T-cell (primary cell): Measurements from ENCODE around the gene RAB1A. TPM values are rescaled to one million over a fixed set of nuclear protein-coding genes. Genes with fewer than 3 reads are reported as not detected.
A peak's percentile ranks its signal among the peaks of the same experiment; 100 is the strongest.

Experiments
- ATAC-seq, 4 experiments: fragments of 200-7000 bp in 3 of 4; fragments of 150-1000 bp in 1 of 4; cut with Tn5 transposase; replicated peaks in 1 of 4; 1 replicate in 3 of 4; 2 replicates in 1 of 4; pipeline ENCODE4 v1.10.0; 2021; ENCODE audit warnings: moderate library complexity in 3 of 4, mild to moderate bottlenecking in 2 of 4, moderate number of reproducible peaks in 1 of 4
- CTCF ChIA-PET, 2 donors: fragments of 300-600 bp; sonication (Branson Sonifier 250); formaldehyde crosslinking; loops; one replicate each; lab custom pipeline; 2022; ENCODE audit warnings: antibody characterized with exemption in 2 of 2; lab: Charles Lee
- POLR2A ChIA-PET, 2 donors: fragments of 300-600 bp; sonication (Branson Sonifier 250); formaldehyde crosslinking; loops; one replicate each; lab custom pipeline; 2022; ENCODE audit warnings: antibody characterized with exemption in 2 of 2; lab: Charles Lee
- DNase-seq, 35 experiments: peaks; one replicate each; pipeline versions ENCODE4 v3.0.0 to v3.0.0-alpha.2; 2013 to 2023
- H3K27ac ChIP-seq: one replicate; pipeline ENCODE4 v1.5.1; 2013; ENCODE audit warnings: low read length
- H3K27me3 ChIP-seq, 2 experiments: replicated peaks in 1 of 2; 1 replicate in 1 of 2; 2 replicates in 1 of 2; pipeline versions ENCODE4 v1.6.1 to v1.7.0; 2013; ENCODE audit warnings: low read length in 1 of 2, mixed read lengths in 1 of 2; ENCODE audit not compliant: control insufficient read depth in 2 of 2, insufficient read depth in 2 of 2; ENCODE audit errors: extremely low read depth in 1 of 2
- H3K36me3 ChIP-seq, 2 donors: 1 replicate in 1 of 2; 2 replicates in 1 of 2; pipeline versions ENCODE4 v1.6.1 to v1.7.0; 2013; ENCODE audit warnings: low read length in 1 of 2; ENCODE audit not compliant: control insufficient read depth in 2 of 2, insufficient read depth in 1 of 2; ENCODE audit errors: extremely low read depth in 1 of 2
- H3K4me1 ChIP-seq, 2 experiments: 1 replicate in 1 of 2; 2 replicates in 1 of 2; pipeline versions ENCODE4 v1.6.1 to v1.7.0; 2013; ENCODE audit warnings: low read length in 2 of 2, mixed read lengths in 1 of 2; ENCODE audit not compliant: insufficient read depth in 2 of 2, control insufficient read depth in 1 of 2; ENCODE audit errors: extremely low read depth in 1 of 2
- H3K4me3 ChIP-seq, 2 donors: 1 replicate in 1 of 2; 2 replicates in 1 of 2; pipeline versions ENCODE4 v1.5.1 to v1.7.0; 2013; ENCODE audit warnings: mild to moderate bottlenecking in 2 of 2, low read length in 1 of 2, moderate library complexity in 1 of 2; ENCODE audit not compliant: control insufficient read depth in 1 of 2; ENCODE audit errors: extremely low read depth in 1 of 2
- H3K9me3 ChIP-seq: 2 replicates; pipeline ENCODE4 v1.7.0; 2013
- H3K27ac Mint-ChIP-seq, 2 donors: one replicate each; pipeline ENCODE4 v1.8.0; 2020 to 2021; ENCODE audit warnings: mild to moderate bottlenecking in 2 of 2, mixed read lengths in 2 of 2
- H3K27me3 Mint-ChIP-seq, 2 donors: one replicate each; pipeline ENCODE4 v1.8.0; 2021 to 2022; ENCODE audit warnings: mixed read lengths in 2 of 2
- H3K36me3 Mint-ChIP-seq: one replicate; pipeline ENCODE4 v1.8.0; 2021; ENCODE audit warnings: mixed read lengths
- H3K4me1 Mint-ChIP-seq, 3 donors: one replicate each; pipeline ENCODE4 v1.8.0; 2020 to 2022; ENCODE audit warnings: mixed read lengths in 3 of 3, mild to moderate bottlenecking in 1 of 3
- H3K4me3 Mint-ChIP-seq, 3 donors: one replicate each; pipeline ENCODE4 v1.8.0; 2020 to 2022; ENCODE audit warnings: mild to moderate bottlenecking in 3 of 3, mixed read lengths in 3 of 3, moderate library complexity in 3 of 3
- H3K9me3 Mint-ChIP-seq, 3 donors: one replicate each; pipeline ENCODE4 v1.8.0; 2020 to 2022; ENCODE audit warnings: mixed read lengths in 3 of 3
- WGBS: methylation state at CpG from one replicate; pipeline ENCODE4 v1.1.5; 2013; ENCODE audit warnings: missing lambda C conversion rate; ENCODE audit not compliant: insufficient coverage; 5-methylcytosine and 5-hydroxymethylcytosine counted together
- total RNA-seq, 35 experiments: library from RNA in 6 of 35; stranded (reverse) in 6 of 35; fragments of 120-200 nt in 1 of 35; gene quantifications; one replicate each; pipeline versions ENCODE4 v1.2.1 to v1.2.4 and lab custom pipeline; 2013 to 2026

Gene RAB1A
- total RNA-seq, 5 donors from 2014 or later (not counting 1 experiment from before 2014, with no cell fraction given) = 39.1 to 54.3 (median 42.6) TPM

DNA sequence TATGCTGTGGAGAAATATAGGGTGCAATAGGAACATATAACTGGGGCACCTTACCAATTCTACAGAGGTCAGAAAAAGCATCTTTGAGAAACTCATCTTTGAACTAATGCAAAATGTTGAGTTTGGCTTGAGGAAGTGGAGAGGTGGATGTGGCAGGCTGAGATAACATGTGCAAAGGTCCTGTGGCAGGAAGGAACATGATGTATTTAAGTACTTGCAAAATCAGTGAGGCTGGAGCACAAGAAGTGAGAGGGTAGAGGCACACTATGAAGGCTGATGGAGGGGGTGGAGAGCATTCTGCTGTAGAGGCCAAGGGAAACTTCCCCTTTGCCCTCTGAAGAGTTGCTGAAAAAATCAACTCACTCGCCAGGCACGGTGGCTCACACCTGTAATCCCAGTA is 14.7 kb upstream of the RAB1A start:
- ChIA-PET POLR2A (interaction anchor here in 1 of 2 donors (1.2 kb wide), 1 partner anchor 15 kb away, joined by 9 read pairs; the partner anchor contains the start of gene RAB1A), CTCF (interaction anchor here in 1 of 2 donors (0.7 kb wide), 1 partner anchor 20 kb away, joined by 3 read pairs; no protein-coding TSS in a partner anchor)
- no peaks in the 10 kb centered on the region for H3K9me3 Mint-ChIP-seq
- no peak for ATAC-seq
- no CpG with 5 or more reads among the region's 2 CpGs for WGBS
- no peaks in the 10 kb centered on the region for H3K36me3 Mint-ChIP-seq
- Histone ChIP-seq H3K27me3 (peaks cover 0 to 7% of the 10 kb centered on the region in 2 experiments), H3K27ac (no peak overlapping the region), H3K36me3 (no peaks in the 10 kb centered on the region), H3K9me3 (no peaks in the 10 kb centered on the region), H3K4me3 (no peak overlapping the region), H3K4me1 (no peaks in the 10 kb centered on the region)
- no peaks in the 10 kb centered on the region for H3K4me1 Mint-ChIP-seq
- H3K27ac Mint-ChIP-seq = no peak overlapping the region
- no peak for DNase-seq
- H3K4me3 Mint-ChIP-seq = no peak overlapping the region
- peaks cover 0 to 8% of the 10 kb centered on the region in 2 donors for H3K27me3 Mint-ChIP-seq

DNA sequence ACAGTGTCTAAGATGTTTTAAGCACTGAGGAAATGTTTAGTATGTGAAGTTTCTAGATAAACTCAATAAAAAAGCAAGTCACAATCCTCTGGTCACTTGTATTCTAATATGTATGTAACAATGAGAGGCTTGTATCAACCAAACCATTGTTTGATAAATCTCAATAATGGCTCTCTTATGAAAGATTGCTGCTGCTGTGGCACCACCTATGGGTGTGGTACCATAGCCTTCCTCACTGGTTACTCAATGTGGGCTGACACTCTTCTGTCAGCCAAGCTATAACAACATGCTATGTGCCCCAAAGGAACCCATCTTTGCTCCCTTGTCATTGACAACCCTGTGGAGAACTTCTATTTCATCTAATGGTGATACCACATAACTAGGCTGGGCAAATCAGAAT is 12.6 kb upstream of the RAB1A start:
- no peak overlapping the region for H3K27ac ChIP-seq
- peak in 7 of 35 experiments; percentile 4 to 39 (median 8) for DNase-seq
- ChIA-PET POLR2A (no interaction called here), CTCF (interaction anchor here in 1 of 2 donors (0.5 to 1.0 kb wide), 2 partner anchors 13 to 22 kb away, joined by 4 to 6 read pairs; partner anchors contain the start of gene RAB1A)
- ATAC-seq = peak in 1 of 4 experiments; percentile 65
- no peak overlapping the region for H3K4me3 ChIP-seq
- no peaks in the 10 kb centered on the region for H3K4me1 Mint-ChIP-seq
- H3K27me3 Mint-ChIP-seq = peaks cover 0 to 8% of the 10 kb centered on the region in 2 donors
- H3K36me3 Mint-ChIP-seq = no peaks in the 10 kb centered on the region
- no peaks in the 10 kb centered on the region for H3K9me3 Mint-ChIP-seq
- no peak overlapping the region for H3K27ac Mint-ChIP-seq
- H3K36me3 ChIP-seq = no peaks in the 10 kb centered on the region
- H3K4me3 Mint-ChIP-seq = no peak overlapping the region
- H3K4me1 ChIP-seq = no peaks in the 10 kb centered on the region
- peaks cover 0 to 11% of the 10 kb centered on the region in 2 experiments for H3K27me3 ChIP-seq
- H3K9me3 ChIP-seq = no peaks in the 10 kb centered on the region

DNA sequence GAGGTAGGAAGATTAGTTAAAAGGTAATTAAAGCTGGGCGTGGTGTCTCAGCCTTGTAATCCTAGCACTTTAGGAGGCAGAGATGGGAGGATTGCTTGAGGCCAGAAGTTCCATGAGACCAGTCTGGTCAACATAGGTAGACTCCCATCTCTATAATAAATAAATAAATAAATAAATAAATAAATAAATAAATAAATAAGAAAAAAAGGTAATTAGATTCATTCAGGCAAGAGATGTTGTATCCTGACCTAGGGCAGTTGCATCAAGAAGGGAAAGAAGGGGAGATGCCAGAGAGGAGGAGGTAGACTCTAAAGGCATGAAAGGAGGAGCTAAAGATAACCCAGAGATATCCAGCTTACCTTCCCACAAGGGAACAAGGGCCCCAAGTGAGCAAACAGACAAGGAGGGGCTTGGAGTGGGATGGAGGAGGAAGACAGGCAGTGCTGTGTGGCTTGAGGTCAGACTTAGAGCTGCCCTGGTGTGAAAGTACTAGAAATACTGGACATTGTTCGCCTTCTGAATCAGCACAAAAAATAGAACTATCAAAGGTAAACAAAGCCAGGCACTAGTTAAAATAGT is 7.4 kb upstream of the RAB1A start:
- no CpG with 5 or more reads among the region's 2 CpGs for WGBS
- Mint-ChIP-seq H3K27me3 (peaks cover 0 to 6% of the 10 kb centered on the region in 2 donors), H3K4me1 (no peaks in the 10 kb centered on the region), H3K36me3 (no peaks in the 10 kb centered on the region), H3K27ac (no peak overlapping the region), H3K4me3 (no peak overlapping the region), H3K9me3 (no peaks in the 10 kb centered on the region)
- Histone ChIP-seq H3K4me3 (no peak overlapping the region), H3K4me1 (no peaks in the 10 kb centered on the region), H3K27ac (no peak overlapping the region), H3K36me3 (no peaks in the 10 kb centered on the region), H3K9me3 (no peaks in the 10 kb centered on the region), H3K27me3 (peaks cover 0 to 10% of the 10 kb centered on the region in 2 experiments)
- ATAC-seq = no peak
- ChIA-PET POLR2A (interaction anchor here in 1 of 2 donors (0.6 kb wide), 1 partner anchor 235 kb away, joined by 5 read pairs; no protein-coding TSS in a partner anchor), CTCF (interaction anchor here in 1 of 2 donors (0.5 kb wide), 1 partner anchor 32 kb away, joined by 3 read pairs; no protein-coding TSS in a partner anchor)
- no peak for DNase-seq

DNA sequence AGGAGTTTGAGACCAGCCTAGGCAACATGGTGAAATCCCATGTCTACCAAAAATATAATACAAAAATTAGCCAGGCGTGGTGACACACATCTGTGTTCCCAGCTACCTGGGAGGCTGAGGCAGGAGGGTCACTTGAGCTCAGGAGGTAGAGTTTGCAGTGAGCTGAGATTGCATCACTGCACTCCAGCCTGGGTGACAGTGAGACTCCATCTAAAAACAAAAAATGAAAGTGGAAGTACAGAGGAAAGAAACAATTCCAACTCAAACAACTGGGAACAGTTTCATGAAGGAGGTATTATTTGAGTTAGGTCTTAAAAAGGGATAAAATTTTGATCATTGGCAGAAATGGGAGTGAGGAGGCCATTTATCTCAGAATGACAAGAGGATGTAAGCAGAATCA is 6.3 kb upstream of the RAB1A start:
- ATAC-seq (no peak), DNase-seq (no peak)
- Histone ChIP-seq H3K4me3 (no peak overlapping the region), H3K36me3 (no peaks in the 10 kb centered on the region), H3K27ac (no peak overlapping the region), H3K9me3 (no peaks in the 10 kb centered on the region), H3K4me1 (no peaks in the 10 kb centered on the region), H3K27me3 (peaks cover 0 to 10% of the 10 kb centered on the region in 2 experiments)
- Mint-ChIP-seq H3K36me3 (no peaks in the 10 kb centered on the region), H3K4me1 (peaks cover 0 to under 1% (median under 1%) of the 10 kb centered on the region in 3 donors), H3K4me3 (no peak overlapping the region), H3K27ac (no peak overlapping the region), H3K9me3 (no peaks in the 10 kb centered on the region), H3K27me3 (peaks cover 0 to 6% of the 10 kb centered on the region in 2 donors)
- no CpG with 5 or more reads among the region's 1 CpG for WGBS
- ChIA-PET POLR2A (interaction anchor here (0.5 to 0.7 kb wide), 2 partner anchors 8 to 44 kb away, joined by 3 to 4 read pairs; no protein-coding TSS in a partner anchor), CTCF (interaction anchor here in 1 of 2 donors (0.7 kb wide), 1 partner anchor 33 kb away, joined by 3 read pairs; no protein-coding TSS in a partner anchor)

DNA sequence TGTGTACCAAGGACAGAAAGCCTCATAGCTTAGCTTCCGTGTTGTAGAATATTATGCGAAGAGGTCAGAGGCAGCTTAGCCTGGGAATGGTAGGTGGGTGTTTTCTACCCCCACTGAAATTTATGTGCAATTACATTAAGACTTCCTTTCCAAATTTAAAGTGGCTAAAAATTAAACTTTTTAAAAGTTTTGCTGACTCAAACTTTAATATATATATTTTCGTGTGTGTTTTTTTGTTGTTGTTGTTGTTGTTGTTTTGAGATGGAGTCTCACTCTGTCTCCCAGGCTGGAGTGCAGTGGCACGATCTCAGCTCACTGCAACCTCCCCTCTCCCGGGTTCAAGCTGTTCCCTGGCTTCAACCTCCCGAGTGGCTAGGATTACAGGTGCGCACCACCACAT is 4.3 kb upstream of the RAB1A start:
- POLR2A ChIA-PET = interaction anchor here (0.5 to 1.1 kb wide), 4 partner anchors 7 to 102 kb away, joined by 3 to 6 read pairs (median 5); no protein-coding TSS in a partner anchor
- no peak for ATAC-seq

DNA sequence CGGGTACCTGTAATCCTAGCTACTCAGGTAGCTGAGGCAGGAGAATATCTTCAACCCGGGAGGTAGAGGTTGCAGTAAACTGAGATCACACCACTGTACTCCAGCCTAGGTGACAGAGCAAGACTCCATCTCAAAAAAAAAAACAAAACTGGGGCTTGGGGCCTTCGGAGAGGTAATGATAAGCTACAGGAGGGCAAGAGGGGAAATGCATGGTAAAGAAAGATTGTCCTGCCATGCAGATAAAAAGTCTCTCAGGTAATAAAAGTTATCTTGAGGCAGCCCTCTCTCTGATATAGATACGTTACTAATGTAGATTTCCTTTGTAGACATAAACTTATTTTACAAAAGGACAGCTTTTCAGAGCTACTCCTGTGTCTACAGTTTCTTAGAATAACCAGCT is 3.7 kb upstream of the RAB1A start:
- DNase-seq (no peak), ATAC-seq (no peak)
- ChIA-PET POLR2A (interaction anchor here in 1 of 2 donors (0.5 to 1.1 kb wide), 2 partner anchors 8 to 44 kb away, joined by 3 to 6 read pairs; no protein-coding TSS in a partner anchor), CTCF (interaction anchor here (0.7 to 1.0 kb wide), 4 partner anchors 13 to 187 kb away, joined by 3 to 5 read pairs (median 3); no protein-coding TSS in a partner anchor)
- Mint-ChIP-seq H3K27ac (no peak overlapping the region), H3K36me3 (no peaks in the 10 kb centered on the region), H3K27me3 (peaks cover 0 to 2% of the 10 kb centered on the region in 2 donors), H3K9me3 (no peaks in the 10 kb centered on the region), H3K4me1 (peaks cover 11 to 16% (median 12%) of the 10 kb centered on the region in 3 donors), H3K4me3 (no peak overlapping the region)
- Histone ChIP-seq H3K36me3 (no peaks in the 10 kb centered on the region), H3K27ac (no peak overlapping the region), H3K4me1 (peaks cover 6 to 7% of the 10 kb centered on the region in 2 experiments), H3K9me3 (no peaks in the 10 kb centered on the region), H3K27me3 (peaks cover 0 to 4% of the 10 kb centered on the region in 2 experiments), H3K4me3 (no peak overlapping the region)
- no CpG with 5 or more reads among the region's 4 CpGs for WGBS

More for the DNA sequence above, 4.3 kb upstream of the RAB1A start:
- Histone ChIP-seq H3K36me3 (no peaks in the 10 kb centered on the region), H3K4me1 (peaks cover 2 to 5% of the 10 kb centered on the region in 2 experiments), H3K4me3 (no peak overlapping the region), H3K9me3 (no peaks in the 10 kb centered on the region), H3K27me3 (peaks cover 0 to 7% of the 10 kb centered on the region in 2 experiments), H3K27ac (no peak overlapping the region)
- peaks cover 0 to 2% of the 10 kb centered on the region in 2 donors for H3K27me3 Mint-ChIP-seq
- H3K9me3 Mint-ChIP-seq = no peaks in the 10 kb centered on the region
- WGBS = no CpG with 5 or more reads among the region's 7 CpGs
- H3K36me3 Mint-ChIP-seq = no peaks in the 10 kb centered on the region
- H3K27ac Mint-ChIP-seq = no peak overlapping the region
- peaks cover 6 to 10% (median 7%) of the 10 kb centered on the region in 3 donors for H3K4me1 Mint-ChIP-seq
- H3K4me3 Mint-ChIP-seq = no peak overlapping the region
- CTCF ChIA-PET = interaction anchor here (0.6 to 1.0 kb wide), 4 partner anchors 42 to 186 kb away, joined by 3 read pairs; no protein-coding TSS in a partner anchor
- no peak for DNase-seq
